ENCODE measurements around the gene SEPTIN1. TPM values are rescaled to one million over a fixed set of nuclear protein-coding genes. Genes with fewer than 3 reads are reported as not detected.

Gene SEPTIN1
- total and polyA plus RNA-seq, 2 of the 13 experiments (the other 11 are each of a cell fraction or from before 2014, with no cell fraction given) = 0.18 to 0.67 TPM

DNA sequence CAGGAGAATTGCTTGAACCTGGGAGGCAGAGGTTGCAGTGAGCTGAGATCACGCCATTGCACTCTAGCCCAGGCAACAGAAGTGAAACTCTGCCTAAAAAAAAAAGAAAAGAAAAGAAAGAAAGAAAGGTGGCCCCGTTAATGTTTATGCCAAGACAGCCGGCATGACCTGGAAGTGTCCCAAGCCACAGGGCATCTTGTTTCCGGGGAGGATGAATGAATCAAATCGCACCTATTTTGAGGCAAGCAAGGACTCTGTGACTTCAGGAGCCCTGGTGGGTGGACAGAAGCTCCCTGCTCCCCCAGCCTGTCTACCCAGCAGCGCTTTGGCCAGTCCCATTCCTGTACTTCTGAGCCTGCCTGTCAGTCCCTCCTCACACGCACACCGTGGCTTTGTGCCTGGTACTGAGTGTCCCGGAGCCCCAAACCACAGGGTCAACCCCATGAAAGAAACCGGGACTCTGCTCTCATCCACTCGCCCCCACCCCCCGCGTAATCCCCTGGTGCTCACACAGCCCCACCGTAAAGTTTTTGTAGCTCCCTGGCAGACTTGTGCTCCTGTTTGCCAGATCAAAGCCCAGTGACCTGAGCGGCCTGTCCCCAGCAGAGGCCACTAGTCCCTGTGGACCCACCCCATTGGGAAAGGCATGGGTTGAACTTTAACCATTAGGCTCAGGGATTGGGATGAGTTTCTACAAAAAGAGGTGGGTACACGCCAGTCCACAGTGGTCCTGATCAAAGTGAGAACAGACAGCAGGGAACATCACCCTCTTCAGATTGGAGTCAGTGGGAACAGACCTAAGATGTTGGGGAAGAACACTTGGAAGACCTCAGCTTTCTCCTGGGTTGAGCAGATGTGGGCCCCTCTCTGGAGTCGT, 46.5 kb downstream of the SEPTIN1 start (continued):
- TF ChIP-seq, protein P1, sequence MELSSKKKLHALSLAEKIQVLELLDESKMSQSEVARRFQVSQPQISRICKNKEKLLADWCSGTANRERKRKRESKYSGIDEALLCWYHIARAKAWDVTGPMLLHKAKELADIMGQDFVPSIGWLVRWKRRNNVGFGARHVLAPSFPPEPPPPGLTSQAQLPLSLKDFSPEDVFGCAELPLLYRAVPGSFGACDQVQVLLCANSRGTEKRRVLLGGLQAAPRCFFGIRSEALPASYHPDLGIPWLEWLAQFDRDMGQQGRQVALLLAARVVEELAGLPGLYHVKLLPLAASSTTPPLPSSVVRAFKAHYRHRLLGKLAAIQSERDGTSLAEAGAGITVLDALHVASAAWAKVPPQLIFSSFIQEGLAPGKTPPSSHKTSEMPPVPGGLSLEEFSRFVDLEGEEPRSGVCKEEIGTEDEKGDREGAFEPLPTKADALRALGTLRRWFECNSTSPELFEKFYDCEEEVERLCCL (CRISPR knock-in tag; IDR thresholded peaks at IDR 0.05; ENCODE audit: borderline replicate concordance) = 0 out of 2 replicates have a peak, but pooled peaks have one; percentile 10
- no peak for TF ChIP-seq CAMTA2 (CRISPR knock-in tag; IDR thresholded peaks at IDR 0.05; ENCODE audit: borderline replicate concordance)
- TF ChIP-seq ZNF7 (CRISPR knock-in tag; IDR thresholded peaks at IDR 0.05) = no peak
- no peak for TF ChIP-seq NBN (conservative IDR thresholded peaks at IDR 0.05)
- TF ChIP-seq SMAD1 (CRISPR knock-in tag; IDR thresholded peaks at IDR 0.05; ENCODE audit: borderline replicate concordance, low read depth) = no peak
- TF ChIP-seq DPF2 (CRISPR knock-in tag; IDR thresholded peaks at IDR 0.05; ENCODE audit: borderline replicate concordance, low read depth) = no peak; the same call in 1 of the 2 replicates
- TF ChIP-seq ZFYVE20 (CRISPR knock-in tag; IDR thresholded peaks at IDR 0.05; ENCODE audit: borderline replicate concordance, low read depth) = no peak
- TF ChIP-seq, protein P2, sequence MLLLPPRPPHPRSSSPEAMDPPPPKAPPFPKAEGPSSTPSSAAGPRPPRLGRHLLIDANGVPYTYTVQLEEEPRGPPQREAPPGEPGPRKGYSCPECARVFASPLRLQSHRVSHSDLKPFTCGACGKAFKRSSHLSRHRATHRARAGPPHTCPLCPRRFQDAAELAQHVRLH (CRISPR knock-in tag; IDR thresholded peaks at IDR 0.05; ENCODE audit: borderline replicate concordance, low read depth) = no peak
- no peak; the same call in 1 of the 2 replicates for TF ChIP-seq ZSCAN29 (CRISPR knock-in tag; conservative IDR thresholded peaks at IDR 0.05)
- TF ChIP-seq ZNF737 (CRISPR knock-in tag; IDR thresholded peaks at IDR 0.05; ENCODE audit: borderline replicate concordance) = no peak
- no peak for TF ChIP-seq FIP1L1 (IDR thresholded peaks at IDR 0.05; ENCODE audit: borderline replicate concordance, insufficient read depth, low read depth, low read length)
- no peak; the same call in none of the 2 replicates for TF ChIP-seq ZNF607 (CRISPR knock-in tag; IDR thresholded peaks at IDR 0.05; ENCODE audit: borderline replicate concordance)
- TF ChIP-seq, protein P3, sequence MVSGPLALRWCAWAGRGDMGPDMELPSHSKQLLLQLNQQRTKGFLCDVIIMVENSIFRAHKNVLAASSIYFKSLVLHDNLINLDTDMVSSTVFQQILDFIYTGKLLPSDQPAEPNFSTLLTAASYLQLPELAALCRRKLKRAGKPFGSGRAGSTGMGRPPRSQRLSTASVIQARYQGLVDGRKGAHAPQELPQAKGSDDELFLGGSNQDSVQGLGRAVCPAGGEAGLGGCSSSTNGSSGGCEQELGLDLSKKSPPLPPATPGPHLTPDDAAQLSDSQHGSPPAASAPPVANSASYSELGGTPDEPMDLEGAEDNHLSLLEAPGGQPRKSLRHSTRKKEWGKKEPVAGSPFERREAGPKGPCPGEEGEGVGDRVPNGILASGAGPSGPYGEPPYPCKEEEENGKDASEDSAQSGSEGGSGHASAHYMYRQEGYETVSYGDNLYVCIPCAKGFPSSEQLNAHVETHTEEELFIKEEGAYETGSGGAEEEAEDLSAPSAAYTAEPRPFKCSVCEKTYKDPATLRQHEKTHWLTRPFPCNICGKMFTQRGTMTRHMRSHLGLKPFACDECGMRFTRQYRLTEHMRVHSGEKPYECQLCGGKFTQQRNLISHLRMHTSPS (CRISPR knock-in tag; IDR thresholded peaks at IDR 0.05; ENCODE audit: low read depth) = peak; percentile 69; the same call in 1 of the 2 replicates
- no peak for TF ChIP-seq RFXAP (CRISPR knock-in tag; IDR thresholded peaks at IDR 0.05; ENCODE audit: borderline replicate concordance)
- TF ChIP-seq SP5 (CRISPR knock-in tag; IDR thresholded peaks at IDR 0.05; ENCODE audit: borderline replicate concordance, low read depth) = peak; percentile 78; the same call in 1 of the 2 replicates
- TF ChIP-seq ZNF326 (CRISPR knock-in tag; IDR thresholded peaks at IDR 0.05; ENCODE audit: borderline replicate concordance) = no peak
- TF ChIP-seq, protein P4, sequence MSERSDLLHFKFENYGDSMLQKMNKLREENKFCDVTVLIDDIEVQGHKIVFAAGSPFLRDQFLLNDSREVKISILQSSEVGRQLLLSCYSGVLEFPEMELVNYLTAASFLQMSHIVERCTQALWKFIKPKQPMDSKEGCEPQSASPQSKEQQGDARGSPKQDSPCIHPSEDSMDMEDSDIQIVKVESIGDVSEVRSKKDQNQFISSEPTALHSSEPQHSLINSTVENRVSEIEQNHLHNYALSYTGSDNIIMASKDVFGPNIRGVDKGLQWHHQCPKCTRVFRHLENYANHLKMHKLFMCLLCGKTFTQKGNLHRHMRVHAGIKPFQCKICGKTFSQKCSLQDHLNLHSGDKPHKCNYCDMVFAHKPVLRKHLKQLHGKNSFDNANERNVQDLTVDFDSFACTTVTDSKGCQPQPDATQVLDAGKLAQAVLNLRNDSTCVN (CRISPR knock-in tag; IDR thresholded peaks at IDR 0.05; ENCODE audit: borderline replicate concordance) = no peak; the same call in 1 of the 2 replicates
- TF ChIP-seq, protein P5, sequence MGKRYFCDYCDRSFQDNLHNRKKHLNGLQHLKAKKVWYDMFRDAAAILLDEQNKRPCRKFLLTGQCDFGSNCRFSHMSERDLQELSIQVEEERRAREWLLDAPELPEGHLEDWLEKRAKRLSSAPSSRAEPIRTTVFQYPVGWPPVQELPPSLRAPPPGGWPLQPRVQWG (CRISPR knock-in tag; IDR thresholded peaks at IDR 0.05; ENCODE audit: borderline replicate concordance, low read depth) = no peak
- TF ChIP-seq ARNT2 (CRISPR knock-in tag; IDR thresholded peaks at IDR 0.05; ENCODE audit: low read depth) = peak; percentile 64; the same call in 1 of the 2 replicates
- TF ChIP-seq ZNF703 (CRISPR knock-in tag; IDR thresholded peaks at IDR 0.05; ENCODE audit: borderline replicate concordance) = 0 out of 2 replicates have a peak, but pooled peaks have one; percentile 34
- TF ChIP-seq ZNF772 (CRISPR knock-in tag; IDR thresholded peaks at IDR 0.05) = peak; percentile 71; the same call in 1 of the 2 replicates
